ENCODE measurements around the gene KRT75. TPM values are rescaled to one million over a fixed set of nuclear protein-coding genes. Genes with fewer than 3 reads are reported as not detected.

KRT75 gene
- total and polyA plus RNA-seq, 8 donors = not detected

DNA sequence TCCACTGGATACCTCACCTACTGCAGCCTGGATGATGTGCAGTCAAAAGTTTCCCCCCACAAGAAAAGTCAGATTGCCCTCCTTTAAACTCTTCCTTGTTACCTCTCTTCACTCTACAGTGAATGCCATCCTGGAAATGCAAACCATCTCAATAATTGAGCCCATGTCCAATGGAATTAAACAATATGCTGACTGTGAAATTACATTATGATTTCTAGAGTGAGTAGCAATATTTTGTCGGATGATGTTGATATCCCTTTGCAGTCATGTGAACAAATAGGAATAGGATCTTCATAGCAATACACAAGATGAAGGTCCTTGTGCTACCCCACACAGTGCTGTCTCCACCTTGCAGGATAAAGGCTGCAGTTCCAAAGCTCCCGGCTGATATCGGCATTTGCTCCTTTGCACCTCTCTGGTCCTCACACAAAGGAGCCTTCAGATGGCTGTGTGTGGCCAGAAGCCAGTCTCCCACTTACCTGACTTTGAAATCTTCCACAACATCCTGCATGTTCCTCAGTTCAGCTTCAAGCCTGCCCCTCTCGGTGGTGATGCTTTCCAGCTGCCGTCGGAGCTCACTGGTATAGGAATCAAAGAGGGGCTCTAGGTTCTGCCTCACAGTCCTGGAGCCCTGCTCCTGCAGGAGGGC is 1.5 kb downstream of the KRT75 start:
- TF ChIP-seq EP300 (IDR thresholded peaks at IDR 0.05) (no peak), POLR2A (IDR thresholded peaks at IDR 0.05) (no peak), POLR2AphosphoS5 (IDR thresholded peaks at IDR 0.05) (no peak)
- TF ChIP-seq, protein P1, sequence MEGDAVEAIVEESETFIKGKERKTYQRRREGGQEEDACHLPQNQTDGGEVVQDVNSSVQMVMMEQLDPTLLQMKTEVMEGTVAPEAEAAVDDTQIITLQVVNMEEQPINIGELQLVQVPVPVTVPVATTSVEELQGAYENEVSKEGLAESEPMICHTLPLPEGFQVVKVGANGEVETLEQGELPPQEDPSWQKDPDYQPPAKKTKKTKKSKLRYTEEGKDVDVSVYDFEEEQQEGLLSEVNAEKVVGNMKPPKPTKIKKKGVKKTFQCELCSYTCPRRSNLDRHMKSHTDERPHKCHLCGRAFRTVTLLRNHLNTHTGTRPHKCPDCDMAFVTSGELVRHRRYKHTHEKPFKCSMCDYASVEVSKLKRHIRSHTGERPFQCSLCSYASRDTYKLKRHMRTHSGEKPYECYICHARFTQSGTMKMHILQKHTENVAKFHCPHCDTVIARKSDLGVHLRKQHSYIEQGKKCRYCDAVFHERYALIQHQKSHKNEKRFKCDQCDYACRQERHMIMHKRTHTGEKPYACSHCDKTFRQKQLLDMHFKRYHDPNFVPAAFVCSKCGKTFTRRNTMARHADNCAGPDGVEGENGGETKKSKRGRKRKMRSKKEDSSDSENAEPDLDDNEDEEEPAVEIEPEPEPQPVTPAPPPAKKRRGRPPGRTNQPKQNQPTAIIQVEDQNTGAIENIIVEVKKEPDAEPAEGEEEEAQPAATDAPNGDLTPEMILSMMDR (IDR thresholded peaks at IDR 0.05) = no peak
- peaks cover 0 to 21% (median 0%) of the 10 kb centered on the region in 3 donors for H3K27me3 ChIP-seq
- intact Hi-C loops (cut with DNase I; ENCODE audit: low total_unique reads) = no loop called here

GRCh38 chr12:52428121-52428520 is 6.0 kb downstream of the KRT75 start:
- Histone ChIP-seq H3K9me3 (no peaks in the 10 kb centered on the region), H3K27ac (no peak overlapping the region), H3K4me3 (no peak overlapping the region), H3K36me3 (no peaks in the 10 kb centered on the region), H3K4me1 (peaks cover 0 to 13% (median 5%) of the 10 kb centered on the region in 4 donors), H3K27me3 (peaks cover 0 to 15% (median 0%) of the 10 kb centered on the region in 3 donors)
- WGBS, 5 donors = 76 to 88% (median 76%) methylated on average over 9 to 10 of the region's 10 CpGs
- TF ChIP-seq, protein P1 (IDR thresholded peaks at IDR 0.05) = no peak
- TF ChIP-seq POLR2A (IDR thresholded peaks at IDR 0.05) (no peak), POLR2AphosphoS5 (IDR thresholded peaks at IDR 0.05) (no peak), EP300 (IDR thresholded peaks at IDR 0.05) (no peak)
- no peak for DNase-seq
- intact Hi-C loops (cut with DNase I; ENCODE audit: low total_unique reads) = no loop called here

More for the DNA sequence above, 1.5 kb downstream of the KRT75 start:
- DNase-seq = no peak
- WGBS, 5 donors = 83 to 90% (median 88%) methylated on average over 6 of the region's 6 CpGs
- Histone ChIP-seq H3K9me3 (no peaks in the 10 kb centered on the region), H3K36me3 (no peaks in the 10 kb centered on the region), H3K27ac (no peak overlapping the region), H3K4me3 (no peak overlapping the region), H3K4me1 (no peaks in the 10 kb centered on the region)

GRCh38 chr12:52427083-52427482 is 7.1 kb downstream of the KRT75 start:
- peaks cover 0 to 15% (median 0%) of the 10 kb centered on the region in 3 donors for H3K27me3 ChIP-seq
- intact Hi-C loops (cut with DNase I; ENCODE audit: low total_unique reads) = no loop called here
- H3K4me3 ChIP-seq = no peak overlapping the region
- no peaks in the 10 kb centered on the region for H3K36me3 ChIP-seq
- H3K9me3 ChIP-seq = no peaks in the 10 kb centered on the region
- H3K4me1 ChIP-seq = peaks cover 0 to 16% (median 5%) of the 10 kb centered on the region in 4 donors
- H3K27ac ChIP-seq = no peak overlapping the region
- TF ChIP-seq POLR2AphosphoS5 (IDR thresholded peaks at IDR 0.05) (no peak), EP300 (IDR thresholded peaks at IDR 0.05) (no peak), POLR2A (IDR thresholded peaks at IDR 0.05) (no peak)
- TF ChIP-seq, protein P1 (IDR thresholded peaks at IDR 0.05) = no peak
- DNase-seq = no peak
- 55 to 83% (median 71%) methylated on average over 1 of the region's 1 CpG for WGBS, 5 donors

DNA sequence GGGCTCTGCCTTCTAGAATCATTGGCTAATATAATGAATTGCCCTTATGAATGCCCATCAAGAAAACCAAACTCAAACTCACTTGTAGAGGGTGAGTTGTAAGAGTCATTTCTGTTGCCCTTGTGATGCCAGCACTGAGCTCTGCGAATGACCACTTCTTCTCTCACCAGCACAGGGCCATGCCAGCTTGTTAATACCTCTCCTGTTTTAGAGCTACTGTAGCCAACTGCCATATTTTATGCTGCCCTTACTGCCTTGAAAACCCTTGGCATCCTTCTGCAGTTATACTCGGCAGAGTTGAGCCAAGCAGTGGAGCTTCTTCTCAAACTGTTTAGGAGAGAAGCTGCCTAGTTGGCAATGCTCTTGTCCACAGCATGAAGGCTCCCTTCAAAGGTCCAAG is 8.1 kb downstream of the KRT75 start:
- Histone ChIP-seq H3K36me3 (no peaks in the 10 kb centered on the region), H3K27me3 (peaks cover 0 to 9% (median 0%) of the 10 kb centered on the region in 3 donors), H3K27ac (no peak overlapping the region), H3K9me3 (no peaks in the 10 kb centered on the region), H3K4me3 (no peak overlapping the region), H3K4me1 (peaks cover 0 to 16% (median 5%) of the 10 kb centered on the region in 4 donors)
- intact Hi-C loops (cut with DNase I; ENCODE audit: low total_unique reads) = no loop called here
- DNase-seq = no peak
- WGBS, 5 donors = 68 to 93% (median 93%) methylated on average over 2 of the region's 2 CpGs
- TF ChIP-seq POLR2AphosphoS5 (IDR thresholded peaks at IDR 0.05) = no peak
- TF ChIP-seq, protein P1 (IDR thresholded peaks at IDR 0.05) = no peak
- no peak for TF ChIP-seq POLR2A (IDR thresholded peaks at IDR 0.05)
- no peak for TF ChIP-seq EP300 (IDR thresholded peaks at IDR 0.05)

All from stomach (tissue), 9 donors.